Activated T-cell treated with anti-CD3 and anti-CD28 coated beads, Interleukin-2, amount 50 U/mL, for 4 hours (primary cell): ENCODE data around the gene C4BPB. TPM values are rescaled to one million over a fixed set of nuclear protein-coding genes. Genes with fewer than 3 reads are reported as not detected.

ENCODE experiments used
- ATAC-seq, 2 donors: fragments of 200-7000 bp; cut with Tn5 transposase; one replicate each; pipeline ENCODE4 v1.10.0; 2021
- DNase-seq: peaks from one replicate; pipeline ENCODE4 v3.0.0-alpha.2; 2020
- H3K27me3 Mint-ChIP-seq: one replicate; pipeline ENCODE4 v1.8.0; 2021; ENCODE audit warnings: low read depth, mixed read lengths
- H3K36me3 Mint-ChIP-seq: one replicate; pipeline ENCODE4 v1.8.0; 2022; ENCODE audit warnings: mixed read lengths; ENCODE audit not compliant: insufficient read depth
- H3K4me1 Mint-ChIP-seq: one replicate; pipeline ENCODE4 v1.8.0; 2021; ENCODE audit warnings: low read depth, mixed read lengths
- H3K4me3 Mint-ChIP-seq: one replicate; pipeline ENCODE4 v1.8.0; 2021; ENCODE audit warnings: mild to moderate bottlenecking, moderate library complexity, mixed read lengths
- H3K9me3 Mint-ChIP-seq: one replicate; pipeline ENCODE4 v1.8.0; 2021; ENCODE audit warnings: mixed read lengths
- total RNA-seq, 3 donors: library from RNA; stranded (reverse); gene quantifications; one replicate each; pipeline ENCODE4 v1.2.1, GENCODE V29; 2021

C4BPB gene
- total RNA-seq, 3 donors from 2014 or later = 0.27 to 0.38 (median 0.29) TPM

DNA sequence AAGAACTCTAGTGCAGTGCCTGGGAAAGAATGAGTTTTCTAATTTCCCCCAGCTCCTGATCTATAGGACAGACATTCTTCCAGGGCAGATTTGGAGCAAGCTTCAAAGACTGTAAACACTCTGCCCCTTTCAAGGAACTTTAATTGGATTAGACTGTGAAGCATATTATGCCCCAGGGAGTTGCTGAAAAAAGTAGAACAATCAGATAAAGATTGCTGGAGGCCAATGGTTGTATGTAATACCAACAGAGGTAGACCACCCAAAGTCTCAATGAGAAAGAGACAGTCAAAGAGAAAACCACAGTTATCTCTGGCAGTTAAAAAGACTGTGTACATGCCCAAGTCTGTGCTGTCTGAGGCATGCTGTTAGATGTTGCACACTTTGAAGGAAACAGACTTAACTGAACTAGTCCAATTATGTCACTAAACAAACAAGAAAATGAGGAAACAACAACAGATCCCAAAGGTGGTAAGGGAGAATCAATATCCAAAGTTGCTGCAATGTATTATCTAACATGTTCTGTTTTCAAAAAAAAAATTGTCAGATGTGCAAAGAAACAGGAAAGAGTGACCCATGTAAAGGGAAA is 39.8 kb downstream of the C4BPB start:
- Mint-ChIP-seq H3K27me3 (peaks cover 7% of the 10 kb centered on the region), H3K36me3 (no peaks in the 10 kb centered on the region), H3K4me1 (no peaks in the 10 kb centered on the region), H3K9me3 (peaks cover 37% of the 10 kb centered on the region), H3K4me3 (no peak overlapping the region)
- DNase-seq = no peak
- ATAC-seq = no peak

DNA sequence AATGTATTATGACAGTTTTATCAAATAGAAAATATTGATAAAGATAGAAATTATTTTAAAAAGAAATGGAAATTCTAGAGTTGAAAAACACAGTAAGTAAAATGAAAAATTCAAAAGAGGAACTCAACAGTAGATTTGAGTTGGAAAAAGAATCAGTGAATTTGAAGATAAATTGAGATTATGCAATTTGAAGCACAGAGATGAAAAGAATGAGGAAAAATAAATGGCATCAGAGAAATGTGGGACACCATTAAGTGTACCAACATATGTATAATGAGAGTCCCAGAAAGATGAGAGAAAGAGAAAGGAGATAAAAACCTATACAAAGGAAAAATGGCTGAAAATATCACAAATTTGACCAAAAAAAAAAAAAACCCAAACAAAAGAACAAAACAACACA is 40.4 kb downstream of the C4BPB start:
- Mint-ChIP-seq H3K9me3 (peaks cover 37% of the 10 kb centered on the region), H3K4me3 (no peak overlapping the region), H3K36me3 (no peaks in the 10 kb centered on the region), H3K4me1 (no peaks in the 10 kb centered on the region), H3K27me3 (peaks cover 4% of the 10 kb centered on the region)
- ATAC-seq (no peak), DNase-seq (no peak)

DNA sequence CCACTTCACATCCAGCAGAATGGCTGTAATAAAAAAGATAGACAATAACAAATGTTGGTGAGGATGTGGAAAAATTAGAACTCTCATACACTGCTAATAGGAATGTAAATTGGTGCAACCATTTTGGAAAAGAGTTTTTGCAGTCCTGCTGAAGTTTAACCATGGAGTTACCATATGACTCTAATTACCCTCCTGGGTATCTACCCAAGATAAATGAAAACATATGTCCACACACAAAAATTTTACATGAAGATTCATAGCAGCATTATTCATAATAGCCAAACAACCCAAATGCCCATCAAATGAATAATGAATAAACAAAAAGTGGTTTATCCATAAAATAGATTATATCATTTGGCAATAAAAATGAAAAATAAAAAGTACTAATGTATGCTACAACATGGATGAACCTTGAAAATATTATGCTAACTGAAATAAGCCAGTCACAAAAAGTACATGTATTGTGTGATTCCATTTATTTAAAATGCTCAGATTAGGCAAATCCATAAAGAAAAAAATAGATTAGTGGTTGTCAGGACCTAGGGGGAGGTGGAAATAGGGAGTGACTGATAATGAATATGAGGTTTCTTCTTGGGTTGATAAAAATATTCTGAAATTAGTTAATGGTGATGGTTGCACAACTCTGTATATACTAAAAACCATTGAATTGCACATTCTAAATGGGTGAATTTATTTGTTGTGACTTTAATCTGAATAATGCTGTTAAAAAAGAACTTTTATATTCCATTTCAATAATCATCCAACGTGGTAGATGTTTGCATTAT is 41.8 kb downstream of the C4BPB start:
- H3K36me3 Mint-ChIP-seq = no peaks in the 10 kb centered on the region
- H3K9me3 Mint-ChIP-seq = peaks cover 37% of the 10 kb centered on the region
- ATAC-seq = no peak
- no peaks in the 10 kb centered on the region for H3K27me3 Mint-ChIP-seq
- H3K4me3 Mint-ChIP-seq = no peak overlapping the region
- no peaks in the 10 kb centered on the region for H3K4me1 Mint-ChIP-seq
- no peak for DNase-seq

GRCh38 chr1:207131163-207131562 is 42.5 kb downstream of the C4BPB start:
- no peaks in the 10 kb centered on the region for H3K4me1 Mint-ChIP-seq
- ATAC-seq = no peak
- no peaks in the 10 kb centered on the region for H3K36me3 Mint-ChIP-seq
- H3K27me3 Mint-ChIP-seq = no peaks in the 10 kb centered on the region
- no peak for DNase-seq
- peaks cover 37% of the 10 kb centered on the region for H3K9me3 Mint-ChIP-seq
- no peak overlapping the region for H3K4me3 Mint-ChIP-seq

GRCh38 chr1:207134581-207134980 is 45.9 kb downstream of the C4BPB start:
- H3K4me3 Mint-ChIP-seq = no peak overlapping the region

GRCh38 chr1:207139616-207140015 is 51.0 kb downstream of the C4BPB start:
- no peaks in the 10 kb centered on the region for H3K9me3 Mint-ChIP-seq
- peaks cover 3% of the 10 kb centered on the region for H3K27me3 Mint-ChIP-seq
- no peak overlapping the region for H3K4me3 Mint-ChIP-seq
- H3K36me3 Mint-ChIP-seq = no peaks in the 10 kb centered on the region
- no peaks in the 10 kb centered on the region for H3K4me1 Mint-ChIP-seq
- no peak for ATAC-seq
- DNase-seq = no peak

More at GRCh38 chr1:207134581-207134980, 45.9 kb downstream of the C4BPB start:
- ATAC-seq = no peak
- Mint-ChIP-seq H3K27me3 (peaks cover 3% of the 10 kb centered on the region), H3K4me1 (no peaks in the 10 kb centered on the region), H3K9me3 (peaks cover 16% of the 10 kb centered on the region), H3K36me3 (no peaks in the 10 kb centered on the region)
- DNase-seq = no peak

DNA sequence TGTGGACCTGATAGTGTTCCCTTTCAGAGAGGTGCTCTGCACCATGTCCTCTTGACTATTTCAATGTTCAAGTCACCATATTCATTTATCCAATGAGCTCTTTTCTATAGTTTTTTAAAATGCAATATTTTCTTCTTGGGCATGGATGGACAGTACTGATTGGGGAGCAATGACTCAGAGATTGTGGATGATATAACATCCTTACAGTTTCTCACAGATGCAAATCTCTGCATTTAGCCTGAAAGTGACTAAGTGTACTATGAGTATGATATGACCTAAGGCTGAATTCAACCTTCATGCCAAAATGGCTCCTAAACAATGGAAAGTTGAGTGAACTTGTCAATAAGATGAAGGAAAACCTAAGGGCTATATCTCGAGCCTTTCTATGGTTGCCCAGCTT is 51.9 kb downstream of the C4BPB start:
- ATAC-seq (no peak), DNase-seq (no peak)
- Mint-ChIP-seq H3K36me3 (no peaks in the 10 kb centered on the region), H3K27me3 (peaks cover 3% of the 10 kb centered on the region), H3K4me1 (no peaks in the 10 kb centered on the region), H3K4me3 (no peak overlapping the region), H3K9me3 (no peaks in the 10 kb centered on the region)

DNA sequence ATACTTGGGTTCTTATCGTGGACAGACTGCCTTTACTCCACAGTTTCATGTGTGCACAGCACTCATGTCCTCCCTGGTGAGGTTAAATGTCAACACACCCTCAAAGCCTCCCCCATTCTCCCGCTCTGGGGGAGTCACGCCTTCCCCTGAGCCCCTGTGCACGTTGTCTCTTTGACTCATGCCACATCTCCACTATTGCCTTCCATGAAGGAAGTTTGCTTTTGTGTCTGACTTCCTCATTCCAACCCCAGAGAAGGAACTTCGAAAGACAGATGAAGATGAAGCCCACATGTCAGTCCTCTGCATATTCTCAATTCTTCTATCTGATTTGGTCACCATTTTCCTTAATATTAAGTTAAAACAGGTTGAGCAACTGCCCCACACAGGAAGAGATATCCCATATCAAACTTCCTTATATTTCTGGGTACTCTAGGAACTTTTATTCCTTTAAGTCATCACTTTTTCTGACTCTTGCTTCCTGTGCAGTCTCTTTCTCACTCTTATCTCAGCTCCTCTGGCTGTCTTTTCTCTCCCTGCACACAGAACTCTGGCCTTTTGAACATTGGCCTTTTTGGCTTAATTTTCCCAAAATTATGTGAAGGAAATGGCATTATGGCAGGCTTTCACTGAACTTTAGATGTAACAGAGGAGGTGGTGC is 56.9 kb downstream of the C4BPB start:
- Mint-ChIP-seq H3K9me3 (no peaks in the 10 kb centered on the region), H3K36me3 (no peaks in the 10 kb centered on the region), H3K4me1 (no peaks in the 10 kb centered on the region), H3K4me3 (no peak overlapping the region), H3K27me3 (peaks cover 4% of the 10 kb centered on the region)
- ATAC-seq (no peak), DNase-seq (no peak)

Other genes starting within 250 kb of the C4BPB start
- gene IL20, start 223.2 kb upstream of the C4BPB start, total RNA-seq = not detected
- gene IL24, start 191.4 kb upstream of the C4BPB start, total RNA-seq = 10 to 100 TPM; 11.9 to 30.7 (median 25.0) TPM
- 10 to 100 TPM; 24.7 to 41.7 (median 24.8) TPM for gene FCMR, start 166.9 kb upstream of the C4BPB start, total RNA-seq
- 1 to 10 TPM; 1.6 to 3.0 (median 1.8) TPM for gene PIGR, start 142.4 kb upstream of the C4BPB start, total RNA-seq
- not detected for gene FCAMR, start 118.4 kb upstream of the C4BPB start, total RNA-seq
- gene C1orf116, start 56.1 kb upstream of the C4BPB start, total RNA-seq = under 1 TPM; 0.03 to 0.11 (median 0.08) TPM
- 10 to 100 TPM in 1 of 3 donors, 1 to 10 TPM in 2; 9.1 to 10.2 (median 9.9) TPM for gene YOD1, start 37.7 kb upstream of the C4BPB start, total RNA-seq
- 1 to 10 TPM; 2.8 to 5.7 (median 4.1) TPM for gene PFKFB2, start 35.6 kb upstream of the C4BPB start, total RNA-seq
- gene C4BPA, start 15.4 kb downstream of the C4BPB start, total RNA-seq = under 1 TPM; 0.16 to 0.58 (median 0.41) TPM
- gene CD55, start 232.8 kb downstream of the C4BPB start, total RNA-seq = 100 to 1,000 TPM; 103 to 119 (median 103) TPM